HCT116 (cell line): ENCODE measurements around the gene CD58.

Source experiments
- POLR2AphosphoS5 ChIP-seq: IDR thresholded peaks from 2 replicates; pipeline ENCODE4 v1.6.1; 2011; ENCODE audit warnings: mild to moderate bottlenecking, low read depth, low read length, moderate library complexity
- RAD21 ChIP-seq: IDR thresholded peaks from 2 replicates; pipeline ENCODE4 v1.6.1; 2012; ENCODE audit warnings: low read depth, mild to moderate bottlenecking
- REST ChIP-seq: IDR thresholded peaks from 2 replicates; pipeline ENCODE4 v1.6.1; 2012; ENCODE audit warnings: low read depth
- SIN3A ChIP-seq: IDR thresholded peaks from 2 replicates; pipeline ENCODE4 v1.6.1; 2012; ENCODE audit warnings: low read depth
- SP1 ChIP-seq: IDR thresholded peaks from 2 replicates; pipeline ENCODE4 v1.6.1; 2012; ENCODE audit warnings: low read depth
- ZNF274 ChIP-seq: fragments of 200-500 bp; sonication (Bioruptor generic); IDR thresholded peaks from 2 replicates; pipeline ENCODE4 v1.6.1; 2014; ENCODE audit warnings: mild to moderate bottlenecking, low read depth, low read length, inconsistent platforms
- TF ChIP-seq, protein P1 (sequence below), 3 experiments: fragments of 200-600 bp in 1 of 3; sonication (generic) in 1 of 3; IDR thresholded peaks in 2 of 3; conservative IDR thresholded peaks in 1 of 3; 2 replicates each; pipeline ENCODE4 v1.5.1; 2012 to 2017; ENCODE audit warnings: low read depth in 2 of 3, low read length in 2 of 3, antibody characterized with exemption in 1 of 3, borderline replicate concordance in 1 of 3, control low read depth in 1 of 3, mild to moderate bottlenecking in 1 of 3, mixed read lengths in 1 of 3, mixed run types in 1 of 3, moderate library complexity in 1 of 3; ENCODE audit not compliant: insufficient read depth in 1 of 3

- TF ChIP-seq, protein P1, sequence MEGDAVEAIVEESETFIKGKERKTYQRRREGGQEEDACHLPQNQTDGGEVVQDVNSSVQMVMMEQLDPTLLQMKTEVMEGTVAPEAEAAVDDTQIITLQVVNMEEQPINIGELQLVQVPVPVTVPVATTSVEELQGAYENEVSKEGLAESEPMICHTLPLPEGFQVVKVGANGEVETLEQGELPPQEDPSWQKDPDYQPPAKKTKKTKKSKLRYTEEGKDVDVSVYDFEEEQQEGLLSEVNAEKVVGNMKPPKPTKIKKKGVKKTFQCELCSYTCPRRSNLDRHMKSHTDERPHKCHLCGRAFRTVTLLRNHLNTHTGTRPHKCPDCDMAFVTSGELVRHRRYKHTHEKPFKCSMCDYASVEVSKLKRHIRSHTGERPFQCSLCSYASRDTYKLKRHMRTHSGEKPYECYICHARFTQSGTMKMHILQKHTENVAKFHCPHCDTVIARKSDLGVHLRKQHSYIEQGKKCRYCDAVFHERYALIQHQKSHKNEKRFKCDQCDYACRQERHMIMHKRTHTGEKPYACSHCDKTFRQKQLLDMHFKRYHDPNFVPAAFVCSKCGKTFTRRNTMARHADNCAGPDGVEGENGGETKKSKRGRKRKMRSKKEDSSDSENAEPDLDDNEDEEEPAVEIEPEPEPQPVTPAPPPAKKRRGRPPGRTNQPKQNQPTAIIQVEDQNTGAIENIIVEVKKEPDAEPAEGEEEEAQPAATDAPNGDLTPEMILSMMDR (IDR thresholded peaks at IDR 0.05 in 2 of 3, conservative IDR thresholded peaks at IDR 0.05 in 1 of 3; ENCODE audit: borderline replicate concordance in 1 of 3, insufficient read depth in 1 of 3, low read depth in 2 of 3, low read length in 2 of 3), result no peak
- no peak for TF ChIP-seq REST
- no peak for TF ChIP-seq RAD21
- no peak for TF ChIP-seq POLR2AphosphoS5
- no peak for TF ChIP-seq SIN3A
- no peak for TF ChIP-seq SP1
- no peak for TF ChIP-seq ZNF274
Observed at GRCh38 chr1:116501870-116502244, 69.0 kb downstream of the CD58 start.
